Measurements from ENCODE around the gene GPAT2.
"Not testable (repeated sequence)": the region's sequence is repeated elsewhere in the genome, so short reads cannot be mapped to it uniquely, and the experiment has no call there.

GPAT2 gene

GRCh38 chr2:96074156-96074555, 39.4 kb upstream of the GPAT2 start:
- no peak overlapping the region for H3K27ac ChIP-seq
- DNase-seq (ENCODE audit: low spot score), result no peak
- POLR2A ChIA-PET (ENCODE audit: low non-redundant PET), result no interaction called here
- no peak for TF ChIP-seq CTCF (conservative IDR thresholded peaks at IDR 0.05; ENCODE audit: low read depth)
- CTCF ChIA-PET, result interaction anchor here (1.1 kb wide), 2 partner anchors 43 kb away, joined by 3 to 5 read pairs; no protein-coding TSS in a partner anchor

GRCh38 chr2:96073170-96073775, 38.6 kb upstream of the GPAT2 start:
- DNase-seq (ENCODE audit: low spot score), result no peak
- CTCF ChIA-PET, result interaction anchor here (0.9 to 1.1 kb wide), 2 partner anchors 26 to 44 kb away, joined by 3 to 5 read pairs; no protein-coding TSS in a partner anchor
- POLR2A ChIA-PET (ENCODE audit: low non-redundant PET), result no interaction called here
- H3K27ac ChIP-seq, result no peak overlapping the region
- no peak for TF ChIP-seq CTCF (conservative IDR thresholded peaks at IDR 0.05; ENCODE audit: low read depth)

DNA sequence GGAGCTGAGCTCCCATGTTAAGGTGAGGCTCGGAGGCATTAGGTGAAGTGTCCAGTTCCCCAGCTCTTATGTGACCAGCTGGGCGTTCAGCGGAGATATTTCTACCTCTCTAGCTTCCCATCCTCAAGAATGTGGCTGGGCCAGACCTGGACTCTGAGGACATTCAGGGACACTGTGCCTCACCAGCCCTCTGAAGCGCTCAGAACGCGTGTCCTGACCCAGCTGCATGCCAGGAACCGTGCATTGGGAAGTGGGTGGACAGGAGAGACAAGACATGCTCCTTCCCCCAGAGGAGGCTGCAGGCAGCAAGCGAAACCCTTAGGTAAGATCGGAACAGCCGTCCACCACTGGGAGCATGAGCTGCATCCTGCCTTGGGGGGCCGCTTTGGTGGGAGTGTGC, 38.0 kb upstream of the GPAT2 start:
- TF ChIP-seq CTCF (conservative IDR thresholded peaks at IDR 0.05; ENCODE audit: low read depth), result no peak
- ChIA-PET POLR2A (ENCODE audit: low non-redundant PET) (no interaction called here), CTCF (interaction anchor here (0.9 kb wide), 1 partner anchor 26 kb away, joined by 3 read pairs; no protein-coding TSS in a partner anchor)
- no peak for DNase-seq (ENCODE audit: low spot score)
- no peak overlapping the region for H3K27ac ChIP-seq

DNA sequence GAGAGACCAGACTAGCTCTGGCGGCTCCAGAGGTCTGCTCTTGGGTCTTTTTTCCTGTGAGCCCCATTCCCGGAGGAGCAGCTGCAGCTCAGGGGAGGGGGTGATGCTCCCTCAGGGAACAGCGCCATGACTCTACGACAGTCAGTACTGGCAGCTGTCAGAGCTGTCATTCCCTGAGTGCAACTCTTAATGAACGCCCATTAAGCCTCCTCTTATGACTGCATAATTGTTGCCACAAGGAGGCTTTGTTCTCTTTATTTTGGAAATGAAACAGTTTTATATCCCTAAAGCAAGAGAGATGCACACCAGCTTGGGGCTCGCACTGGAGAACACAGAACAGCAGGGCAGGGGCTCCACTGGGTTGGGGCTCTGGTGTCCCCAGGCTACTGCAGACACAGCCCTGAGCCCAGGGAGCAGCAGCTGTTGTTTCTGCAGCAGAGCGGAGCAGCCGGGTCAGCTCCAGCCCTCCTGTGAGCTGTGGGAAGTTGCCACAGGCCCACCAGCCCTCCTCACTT, 37.3 kb upstream of the GPAT2 start:
- H3K27ac ChIP-seq; DNase-seq (ENCODE audit: low spot score); POLR2A ChIA-PET (ENCODE audit: low non-redundant PET): not testable (repeated sequence)
- CTCF ChIA-PET, result interaction anchor here (0.9 to 1.2 kb wide), 2 partner anchors 27 to 45 kb away, joined by 3 to 4 read pairs; partner anchors contain the start of gene ADRA2B

DNA sequence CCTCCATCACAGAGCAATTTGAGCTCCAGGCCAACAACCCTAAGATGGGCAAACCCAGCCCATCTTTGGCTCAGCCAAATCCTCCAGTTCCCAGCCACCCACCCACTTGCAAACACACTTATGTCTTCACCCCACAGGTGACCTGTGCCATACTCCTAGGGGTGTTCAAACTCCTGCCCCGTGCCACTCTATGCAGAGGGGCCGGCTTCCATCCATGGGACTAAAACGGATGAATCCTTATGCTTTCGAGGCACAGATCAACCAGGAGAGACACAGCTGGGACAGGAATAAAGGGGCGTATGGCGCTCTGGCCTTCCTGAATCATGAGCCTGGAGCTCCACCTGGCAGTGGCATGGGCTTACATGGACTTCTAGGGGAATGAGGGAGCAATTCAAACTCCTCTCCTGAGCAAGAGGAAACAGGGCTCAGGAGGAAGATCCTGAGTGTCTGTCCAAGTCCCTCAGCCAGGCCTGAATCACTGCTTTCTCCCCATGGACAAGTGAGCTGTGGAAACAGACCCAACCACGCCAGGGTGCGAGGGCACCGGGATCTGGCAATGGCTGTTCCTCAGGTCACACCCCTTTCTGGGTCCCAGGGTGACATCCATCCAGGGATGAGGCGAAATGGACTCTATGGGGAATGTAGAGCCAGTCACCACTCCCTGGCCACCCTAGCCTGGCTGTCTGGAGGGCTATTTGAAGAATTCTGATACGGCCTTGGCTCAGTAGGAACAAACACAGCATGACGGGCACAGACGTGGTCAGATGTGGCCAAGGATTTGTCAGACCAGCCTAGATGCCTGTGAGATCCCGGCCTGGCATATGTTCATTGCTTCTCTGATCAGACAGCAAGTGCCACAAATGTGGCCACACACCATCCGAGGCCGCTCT, 36.6 kb upstream of the GPAT2 start:
- POLR2A ChIA-PET (ENCODE audit: low non-redundant PET); H3K27ac ChIP-seq; DNase-seq (ENCODE audit: low spot score): not testable (repeated sequence)
- CTCF ChIA-PET, result interaction anchor here (0.6 to 1.2 kb wide), 3 partner anchors 45 to 307 kb away, joined by 3 to 4 read pairs (median 3); partner anchors contain the start of gene ADRA2B

GRCh38 chr2:96070351-96070750, 35.6 kb upstream of the GPAT2 start:
- H3K27ac ChIP-seq, result peak overlapping the region; percentile 64
- CTCF ChIA-PET, result interaction anchor here (0.7 kb wide), 1 partner anchor 105 kb away, joined by 3 read pairs; no protein-coding TSS in a partner anchor
- DNase-seq (ENCODE audit: low spot score); POLR2A ChIA-PET (ENCODE audit: low non-redundant PET): not testable (repeated sequence)

- CTCF ChIA-PET, result interaction anchor here (0.7 kb wide), 1 partner anchor 105 kb away, joined by 3 read pairs; no protein-coding TSS in a partner anchor
- POLR2A ChIA-PET (ENCODE audit: low non-redundant PET); DNase-seq (ENCODE audit: low spot score): not testable (repeated sequence)
- H3K27ac ChIP-seq, result peak overlapping the region; percentile 64
Measured at GRCh38 chr2:96069878-96070277, 35.2 kb upstream of the GPAT2 start.

DNA sequence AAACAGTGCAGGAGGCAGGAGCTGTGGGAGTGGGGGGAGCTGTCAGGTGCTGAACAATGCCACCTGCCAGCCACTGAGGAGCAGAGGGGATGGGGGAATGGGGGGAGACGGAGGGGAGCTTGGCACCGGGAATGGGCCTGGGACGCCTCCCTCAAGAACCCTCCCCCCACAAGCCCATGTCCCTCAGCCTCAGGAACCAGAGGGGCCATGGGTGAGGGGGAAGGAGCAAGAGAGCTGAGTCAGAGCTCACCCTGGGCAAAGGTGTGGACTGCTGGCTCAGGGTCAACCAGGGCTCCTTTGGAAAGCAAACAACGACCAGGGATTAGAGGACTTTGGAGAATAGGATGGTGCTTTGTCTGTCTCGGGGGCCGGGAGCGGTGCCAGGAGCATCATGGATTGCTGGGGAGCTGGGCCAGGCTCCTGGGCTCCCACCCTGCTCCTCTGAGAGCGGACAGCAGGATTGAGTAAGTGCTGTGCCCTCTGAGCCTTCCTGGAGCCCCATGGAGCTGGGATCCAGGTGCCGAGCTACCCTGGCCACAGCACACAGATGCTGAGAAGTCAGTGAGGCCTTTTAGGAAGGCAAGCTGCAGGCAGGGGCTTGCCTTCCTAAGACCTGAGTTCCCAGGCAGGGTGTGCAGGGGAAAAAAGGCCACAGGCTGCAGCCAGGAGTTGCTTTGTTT, 33.3 kb upstream of the GPAT2 start:
- POLR2A ChIA-PET (ENCODE audit: low non-redundant PET); DNase-seq (ENCODE audit: low spot score): not testable (repeated sequence)
- peak overlapping the region; percentile 86 for H3K27ac ChIP-seq
- CTCF ChIA-PET, result interaction anchor here (0.6 to 1.2 kb wide), 3 partner anchors 49 to 347 kb away, joined by 3 read pairs; no protein-coding TSS in a partner anchor

DNA sequence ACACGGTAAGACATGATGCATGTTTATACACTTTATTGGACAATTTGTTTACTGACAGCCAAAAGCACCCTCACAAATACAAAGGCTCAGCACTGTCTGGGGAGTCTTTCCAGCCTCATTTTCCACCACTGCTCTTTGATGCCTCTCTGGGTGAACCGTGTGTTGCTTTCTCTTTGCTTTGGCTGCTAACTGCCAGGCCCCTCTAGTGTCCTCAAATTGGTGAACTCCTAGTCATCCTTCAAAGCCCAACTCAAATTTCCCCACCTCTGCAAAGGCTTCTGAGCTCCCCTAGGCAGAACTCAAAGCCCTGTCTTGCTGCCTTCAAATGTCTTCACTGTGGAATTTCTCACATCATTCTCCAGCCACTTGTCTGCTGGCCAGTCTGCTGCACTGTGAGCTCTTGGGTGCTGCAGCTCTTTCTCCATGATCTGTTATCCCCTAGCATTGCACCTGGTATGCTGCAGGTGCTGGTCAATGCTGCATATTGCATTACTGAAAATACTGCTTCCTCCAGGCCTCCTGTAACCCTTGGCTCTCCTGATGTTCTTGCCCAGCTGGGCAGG, 32.5 kb upstream of the GPAT2 start:
- H3K27ac ChIP-seq, result peak overlapping the region; percentile 86
- CTCF ChIA-PET, result interaction anchor here (0.6 to 1.2 kb wide), 3 partner anchors 107 to 416 kb away, joined by 3 read pairs; no protein-coding TSS in a partner anchor
- POLR2A ChIA-PET (ENCODE audit: low non-redundant PET); DNase-seq (ENCODE audit: low spot score): not testable (repeated sequence)

- CTCF ChIA-PET; POLR2A ChIA-PET (ENCODE audit: low non-redundant PET); DNase-seq (ENCODE audit: low spot score): not testable (repeated sequence)
- H3K27ac ChIP-seq, result peak overlapping the region; percentile 39; the same call in 1 of the 2 replicates
Measured at GRCh38 chr2:96066511-96066910, 31.8 kb upstream of the GPAT2 start.

- peak overlapping the region; percentile 39 for H3K27ac ChIP-seq
- DNase-seq (ENCODE audit: low spot score); POLR2A ChIA-PET (ENCODE audit: low non-redundant PET); CTCF ChIA-PET: not testable (repeated sequence)
Measured at GRCh38 chr2:96065954-96066353, 31.2 kb upstream of the GPAT2 start.
